PC-3 (cell line): ENCODE measurements around the gene CEP95.

ENCODE experiments used
- EZH2 ChIP-seq: fragments of 300-600 bp; sonication (generic); IDR thresholded peaks from one replicate; pipeline ENCODE4 v1.6.1; 2017; ENCODE audit warnings: antibody characterized with exemption, mild to moderate bottlenecking, low read length; ENCODE audit not compliant: unreplicated experiment
- TF ChIP-seq, protein P1 (sequence below): fragments of 300-600 bp; sonication (generic); conservative IDR thresholded peaks from 2 replicates; pipeline ENCODE4 v1.5.1; 2017; ENCODE audit warnings: antibody characterized with exemption, low read depth, mild to moderate bottlenecking, low read length

DNA sequence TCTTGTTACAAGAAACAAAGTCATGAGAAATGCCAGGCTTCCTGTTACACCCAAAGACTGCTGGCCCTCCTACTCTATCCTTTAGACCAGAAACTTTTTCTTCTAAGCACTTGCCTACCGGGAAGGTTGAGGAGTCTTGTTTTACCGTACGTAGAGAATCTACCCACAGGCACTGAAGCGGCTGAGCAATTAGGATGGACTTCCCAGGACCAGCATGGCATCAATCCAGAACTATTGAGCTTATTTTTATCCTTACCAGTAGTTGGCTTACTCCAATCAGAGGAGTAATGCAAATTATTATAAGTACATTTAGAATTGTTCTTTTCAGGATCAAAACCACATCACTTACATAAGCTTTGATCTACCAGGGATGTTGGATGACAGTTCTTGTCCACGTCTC, 25.6 kb downstream of the CEP95 start:
- TF ChIP-seq, protein P1, sequence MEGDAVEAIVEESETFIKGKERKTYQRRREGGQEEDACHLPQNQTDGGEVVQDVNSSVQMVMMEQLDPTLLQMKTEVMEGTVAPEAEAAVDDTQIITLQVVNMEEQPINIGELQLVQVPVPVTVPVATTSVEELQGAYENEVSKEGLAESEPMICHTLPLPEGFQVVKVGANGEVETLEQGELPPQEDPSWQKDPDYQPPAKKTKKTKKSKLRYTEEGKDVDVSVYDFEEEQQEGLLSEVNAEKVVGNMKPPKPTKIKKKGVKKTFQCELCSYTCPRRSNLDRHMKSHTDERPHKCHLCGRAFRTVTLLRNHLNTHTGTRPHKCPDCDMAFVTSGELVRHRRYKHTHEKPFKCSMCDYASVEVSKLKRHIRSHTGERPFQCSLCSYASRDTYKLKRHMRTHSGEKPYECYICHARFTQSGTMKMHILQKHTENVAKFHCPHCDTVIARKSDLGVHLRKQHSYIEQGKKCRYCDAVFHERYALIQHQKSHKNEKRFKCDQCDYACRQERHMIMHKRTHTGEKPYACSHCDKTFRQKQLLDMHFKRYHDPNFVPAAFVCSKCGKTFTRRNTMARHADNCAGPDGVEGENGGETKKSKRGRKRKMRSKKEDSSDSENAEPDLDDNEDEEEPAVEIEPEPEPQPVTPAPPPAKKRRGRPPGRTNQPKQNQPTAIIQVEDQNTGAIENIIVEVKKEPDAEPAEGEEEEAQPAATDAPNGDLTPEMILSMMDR: no peak
- TF ChIP-seq EZH2: no peak
